Measurements from ENCODE around the gene WNT3.

WNT3 gene

DNA sequence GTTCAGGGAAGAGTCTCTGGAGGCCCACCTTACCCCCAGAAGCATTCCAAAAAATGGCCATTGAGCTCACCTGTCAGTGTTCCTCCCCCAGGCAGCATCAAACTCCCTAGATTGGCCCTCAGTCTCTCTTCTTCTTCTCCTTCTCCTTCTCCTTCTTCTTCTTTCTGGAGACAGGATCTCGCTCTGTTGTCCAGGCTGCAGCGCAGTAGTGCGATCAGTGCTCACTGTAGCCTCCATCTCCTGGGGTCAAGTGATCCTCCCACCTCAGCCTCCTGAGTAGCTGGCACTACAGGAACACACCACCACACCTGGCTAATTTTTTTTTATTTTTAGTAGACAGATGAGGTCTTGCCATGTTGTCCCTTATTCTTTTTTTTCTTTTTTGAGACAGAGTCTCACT, 16.4 kb upstream of the WNT3 start:
- no peak for FAIRE-seq

DNA sequence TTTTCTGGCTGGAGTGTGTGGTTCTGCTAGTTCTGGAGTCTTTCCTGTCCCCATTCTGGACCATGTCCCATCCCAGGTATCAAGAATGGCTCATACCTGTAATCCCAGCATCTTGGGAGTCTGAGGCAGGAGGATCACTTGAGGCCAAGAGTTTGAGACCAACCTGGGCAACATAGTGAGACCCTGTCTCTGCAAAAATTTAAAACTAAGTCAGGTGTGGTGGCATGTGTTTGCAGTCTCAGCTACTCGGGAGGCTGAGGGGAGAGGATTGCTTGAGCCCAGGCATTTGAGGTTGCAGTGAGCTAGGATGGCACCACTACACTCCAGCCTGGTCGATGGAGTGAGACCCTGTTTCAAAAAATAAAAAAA, 15.3 kb upstream of the WNT3 start:
- FAIRE-seq, result no peak

DNA sequence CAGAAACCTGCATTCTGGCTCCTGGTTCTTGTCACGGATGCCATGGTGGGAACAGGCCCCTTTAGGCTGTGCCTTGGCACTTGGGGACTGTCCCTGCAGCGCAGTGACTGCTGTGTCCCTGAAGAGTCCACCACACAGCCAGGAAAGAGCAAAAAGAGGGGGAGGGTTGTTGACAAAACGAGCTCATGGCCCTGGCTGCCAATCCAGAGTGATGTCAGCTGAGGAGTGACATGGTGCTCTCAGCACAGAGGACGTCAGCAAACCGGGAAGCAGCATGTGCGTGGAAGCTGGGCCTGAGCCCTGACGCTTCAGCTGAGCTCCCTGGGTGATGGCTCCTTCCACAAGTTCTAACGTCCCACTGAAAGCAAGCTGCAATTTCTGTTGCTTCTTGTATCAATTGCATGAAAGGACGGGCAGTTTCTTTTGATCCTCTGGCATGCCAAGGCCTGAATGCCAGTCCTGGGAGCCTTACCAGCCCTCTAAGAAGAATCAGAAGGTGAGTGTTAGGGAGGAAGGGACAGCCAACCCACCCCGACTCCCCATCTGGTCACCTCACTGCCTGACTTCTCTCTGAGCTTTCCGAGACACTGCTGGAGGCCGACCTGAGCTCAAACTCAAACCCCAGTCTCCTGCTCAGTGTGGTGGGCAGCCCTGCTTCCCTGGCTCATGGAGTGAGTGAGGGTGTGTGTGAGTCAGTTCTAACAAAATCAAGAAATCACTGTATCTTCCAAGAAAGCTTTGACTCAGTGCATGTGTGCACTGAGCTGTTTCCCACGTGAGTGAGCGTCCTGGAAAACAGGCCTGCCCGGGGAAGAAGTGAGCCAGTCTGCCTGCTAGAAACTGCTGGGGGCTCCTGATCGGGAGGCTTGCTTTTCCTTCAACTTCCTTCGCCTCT, 14.7 kb upstream of the WNT3 start:
- FAIRE-seq, result no peak

DNA sequence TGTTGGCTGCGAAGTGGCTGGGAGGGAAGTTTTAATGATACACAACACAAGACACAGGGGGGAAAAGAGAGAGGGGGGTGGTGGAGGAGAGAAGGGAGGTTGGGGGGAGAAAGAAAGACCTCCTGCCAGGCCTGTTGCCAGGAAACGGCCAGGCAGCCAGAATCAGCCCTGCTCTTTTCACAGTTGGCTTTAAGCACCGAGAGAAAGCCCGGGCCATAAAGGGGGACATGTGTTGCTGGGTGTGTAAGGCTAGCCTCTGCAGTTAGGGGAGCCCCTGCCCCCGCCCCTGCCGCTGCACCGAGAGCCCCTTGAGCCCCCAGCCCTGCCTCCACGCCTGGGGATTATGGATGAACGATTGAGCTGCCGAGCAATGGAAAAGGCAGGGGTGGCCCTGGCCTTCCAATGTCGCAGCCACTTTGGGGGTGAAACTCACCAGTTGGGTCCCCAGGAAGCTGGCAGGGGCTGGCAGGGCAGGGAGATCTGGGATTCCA, 13.9 kb upstream of the WNT3 start:
- no peak for FAIRE-seq

DNA sequence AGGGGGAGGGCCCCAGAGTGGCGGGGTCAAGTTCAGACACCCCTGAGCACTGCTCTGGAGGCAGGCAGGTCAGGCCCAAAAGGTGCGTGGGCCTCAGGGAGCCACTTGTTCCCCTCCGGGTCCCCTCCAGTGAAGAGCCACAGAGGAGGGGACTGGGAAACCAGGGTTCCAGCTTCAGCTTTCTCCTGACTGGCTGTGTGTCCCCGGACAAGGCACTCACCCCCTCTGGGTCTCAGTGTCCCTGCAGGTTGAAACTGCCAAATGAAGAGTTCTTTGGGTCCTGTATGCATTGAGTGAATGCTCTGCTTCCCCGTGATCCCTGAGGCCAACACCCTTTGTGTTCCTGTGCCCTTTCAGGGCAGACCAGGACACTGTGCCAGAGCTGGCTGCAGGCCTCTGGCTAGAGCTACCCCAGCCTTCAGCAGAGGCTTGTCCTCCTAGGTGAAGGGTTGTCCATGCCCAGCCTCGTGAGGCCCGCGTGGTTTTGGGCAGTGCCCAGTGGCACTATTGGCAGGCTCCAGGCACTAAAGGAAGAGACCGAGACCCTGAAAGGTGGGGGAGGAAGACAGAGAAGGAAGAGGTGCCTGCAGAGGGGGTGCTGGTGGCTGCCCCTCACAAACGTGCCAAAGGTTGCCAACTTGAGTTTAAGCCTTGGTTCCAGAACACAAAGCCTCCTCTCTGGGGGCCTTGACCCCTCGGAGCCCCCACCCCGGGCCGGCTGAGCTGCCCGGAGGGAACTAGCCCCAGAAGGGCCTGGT, 13.3 kb upstream of the WNT3 start:
- no peak for FAIRE-seq

DNA sequence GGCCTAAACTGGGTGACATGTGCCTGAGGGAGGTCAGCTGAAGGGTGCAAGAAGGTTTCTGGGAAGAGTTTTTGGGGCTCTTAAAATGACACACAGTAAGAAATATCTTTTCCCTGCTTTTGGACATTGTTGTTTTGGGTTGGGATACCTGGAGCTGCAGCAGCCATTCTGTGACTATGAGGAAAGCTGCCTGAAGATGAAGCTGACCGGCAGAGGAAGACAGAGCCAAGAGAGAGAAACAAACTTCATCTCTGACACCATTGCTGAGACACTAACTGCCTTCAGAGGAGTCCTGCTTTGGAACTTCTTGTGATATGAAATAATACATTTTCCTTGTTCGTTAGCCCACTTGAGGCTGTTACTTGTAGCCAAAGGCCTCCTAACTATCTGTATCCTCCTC, 8.8 kb upstream of the WNT3 start:
- FAIRE-seq, result no peak

DNA sequence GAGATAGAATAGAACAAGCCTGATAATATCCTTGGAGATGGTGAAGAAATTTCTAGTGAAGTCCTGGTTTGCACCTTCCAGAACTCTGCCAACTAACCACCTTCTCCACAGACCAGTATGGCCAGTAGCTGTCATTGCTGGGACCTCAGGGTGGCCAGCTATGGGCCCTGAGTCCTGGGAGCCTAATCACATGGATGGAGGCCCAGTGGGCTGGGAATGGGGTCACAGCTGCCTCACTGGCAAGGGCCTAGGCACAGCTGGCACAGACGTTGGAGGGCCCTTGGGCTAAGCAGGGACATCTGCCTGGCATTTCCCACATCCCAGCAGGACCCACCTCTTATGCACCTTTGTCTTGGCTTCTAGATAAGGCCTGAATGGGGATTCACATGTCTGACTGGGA, 7.6 kb upstream of the WNT3 start:
- no peak for FAIRE-seq

DNA sequence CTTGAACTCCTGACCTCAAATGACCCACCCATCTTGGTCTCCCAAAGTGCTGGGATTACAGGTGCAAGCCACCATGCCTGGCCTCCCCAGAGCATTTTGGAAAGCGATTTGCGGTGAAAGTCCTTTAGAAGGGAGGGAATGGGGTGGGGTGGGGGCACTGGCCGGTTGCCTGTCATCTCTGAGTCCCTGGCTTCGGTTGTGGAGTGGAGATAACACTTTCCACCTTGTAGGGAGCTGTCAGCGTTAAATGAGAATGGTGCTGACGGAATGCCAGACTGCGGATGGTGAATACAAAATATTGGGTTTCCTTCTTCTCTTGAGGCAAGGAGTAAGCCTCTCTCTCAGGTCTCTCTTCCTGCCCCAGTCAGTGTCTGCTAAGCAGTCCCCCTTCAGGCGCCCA, 5.2 kb upstream of the WNT3 start:
- FAIRE-seq, result no peak

DNA sequence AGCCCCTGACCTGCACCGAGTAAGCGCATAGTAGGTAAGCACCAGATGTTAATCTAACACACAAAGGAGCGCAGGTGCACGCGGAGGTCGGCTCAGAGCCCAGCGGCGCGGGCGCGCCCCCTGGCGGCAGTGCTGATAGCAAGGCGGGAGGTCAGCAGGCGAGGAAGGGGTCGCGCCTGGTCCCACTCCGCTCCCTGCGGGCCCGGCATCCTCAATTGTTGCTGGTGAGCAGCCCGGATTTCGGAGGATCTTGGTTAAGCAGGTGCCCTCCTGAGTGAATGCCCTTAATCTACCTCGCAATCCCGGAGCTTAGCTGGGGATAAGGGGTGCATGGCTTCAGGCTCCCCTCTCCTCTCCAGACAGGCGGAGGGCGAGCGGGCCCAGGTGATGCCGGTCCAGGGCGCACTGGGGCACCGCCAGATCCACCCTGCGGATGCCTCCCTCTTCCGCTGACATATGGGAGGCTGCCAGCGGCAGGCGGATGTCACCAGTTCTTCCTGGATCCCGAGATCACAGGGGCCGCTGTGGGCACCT, 4.0 kb upstream of the WNT3 start:
- FAIRE-seq, result no peak

GRCh38 chr17:46821482-46822387, 3.2 kb upstream of the WNT3 start:
- no peak for FAIRE-seq

DNA sequence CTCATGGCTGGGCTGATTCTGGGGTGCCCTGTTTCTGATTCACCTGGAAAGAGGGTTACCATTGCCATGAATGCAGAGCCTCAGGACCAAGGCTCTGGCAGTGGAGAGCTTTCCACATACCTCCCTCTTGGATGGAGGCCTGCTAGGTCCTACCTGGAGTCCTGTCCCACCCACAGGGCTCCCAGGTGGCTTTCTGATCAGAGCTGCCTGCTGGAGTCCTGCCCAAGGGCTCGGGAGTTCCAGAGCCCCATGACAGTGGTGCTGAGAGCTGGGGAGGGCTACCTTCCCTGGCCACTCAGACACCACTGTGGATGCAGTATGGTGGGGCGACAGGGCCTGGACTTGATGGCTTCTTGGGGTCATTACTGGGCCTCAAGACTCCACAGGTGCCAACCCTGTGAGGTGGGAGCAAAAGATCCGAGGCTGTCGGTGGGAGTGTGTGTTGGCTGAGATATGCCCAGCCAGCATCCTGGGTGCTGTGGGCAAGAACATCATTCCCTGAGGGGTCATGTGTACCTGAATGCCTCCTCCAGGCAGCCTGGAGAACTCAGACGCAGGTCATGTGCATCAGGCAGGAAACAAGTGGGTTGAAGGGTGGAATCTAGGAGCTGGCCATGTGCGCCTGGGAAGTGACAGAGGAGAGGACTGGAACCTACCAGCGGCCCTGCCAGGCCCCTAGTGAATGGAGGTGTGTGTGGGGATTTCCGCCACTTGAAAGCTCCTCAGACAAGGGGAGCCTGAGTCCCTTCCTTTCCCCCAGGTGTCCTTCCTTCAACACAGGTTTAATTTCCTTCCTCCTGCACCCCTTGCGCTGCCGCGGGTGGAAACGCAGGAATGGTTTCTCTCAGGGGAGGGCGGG, 2.3 kb upstream of the WNT3 start:
- FAIRE-seq, result no peak

GRCh38 chr17:46819906-46820351, 1.4 kb upstream of the WNT3 start:
- FAIRE-seq, result no peak

GRCh38 chr17:46818929-46819859, 702 bp upstream of the WNT3 start:
- FAIRE-seq, result no peak

- no peak for FAIRE-seq
These were observed 637 bp downstream of the WNT3 start for GRCh38 chr17:46817901-46818209.

GRCh38 chr17:46817151-46817900, 1.2 kb downstream of the WNT3 start:
- FAIRE-seq, result no peak

GRCh38 chr17:46815474-46816353, 2.8 kb downstream of the WNT3 start:
- no peak for FAIRE-seq

DNA sequence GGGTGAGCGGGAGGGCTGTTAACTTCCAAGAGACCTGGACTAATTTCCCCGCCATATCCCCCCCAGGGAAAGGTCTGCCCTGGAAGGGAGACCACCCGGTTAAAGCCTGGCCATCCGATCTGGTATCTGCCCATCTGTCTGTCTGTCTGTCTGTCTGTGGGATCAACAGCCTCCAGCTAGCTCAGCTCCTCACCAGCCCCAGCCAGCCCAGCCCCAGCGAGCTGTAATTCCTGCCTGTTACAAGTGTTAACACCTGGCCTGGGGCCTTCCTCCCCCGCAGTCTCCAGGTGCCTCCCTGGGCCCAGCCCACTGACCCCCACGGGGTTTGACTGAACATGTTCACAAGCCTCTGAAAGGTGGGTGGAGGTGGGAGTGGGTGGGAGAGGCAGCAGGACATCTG, 4.0 kb downstream of the WNT3 start:
- FAIRE-seq, result no peak

GRCh38 chr17:46813920-46814319, 4.6 kb downstream of the WNT3 start:
- FAIRE-seq, result no peak

Data from colon (tissue), 2 donors.